Adipocyte (in vitro differentiated cells): Measurements from ENCODE around the gene PPP1R9B.
A peak's percentile ranks its signal among the peaks of the same experiment; 100 is the strongest.

ENCODE experiments used
- DNase-seq: peaks from one replicate; pipeline ENCODE4 v3.0.0-alpha.2; 2015; ENCODE audit warnings: low read depth
- H3K27me3 ChIP-seq: replicated peaks from 2 replicates; pipeline ENCODE4 v1.7.0; 2013; ENCODE audit warnings: mild to moderate bottlenecking, low read length, moderate library complexity; ENCODE audit not compliant: control insufficient read depth, insufficient read depth
- H3K36me3 ChIP-seq: 2 replicates; pipeline ENCODE4 v1.7.0; 2013; ENCODE audit warnings: low read length, mild to moderate bottlenecking, moderate library complexity; ENCODE audit not compliant: control insufficient read depth, insufficient read depth, severe bottlenecking
- H3K4me1 ChIP-seq: 2 replicates; pipeline ENCODE4 v1.7.0; 2013; ENCODE audit warnings: mild to moderate bottlenecking, low read length, moderate library complexity; ENCODE audit not compliant: control insufficient read depth, insufficient read depth
- H3K4me3 ChIP-seq: 2 replicates; pipeline ENCODE4 v1.7.0; 2013; ENCODE audit warnings: mild to moderate bottlenecking, low read length, moderate library complexity
- H3K9ac ChIP-seq: 2 replicates; pipeline ENCODE4 v1.7.0; 2013; ENCODE audit warnings: mild to moderate bottlenecking, low read length, moderate library complexity
- H3K9me3 ChIP-seq: 2 replicates; pipeline ENCODE4 v1.7.0; 2013; ENCODE audit warnings: mild to moderate bottlenecking, low read length, moderate library complexity; ENCODE audit not compliant: control insufficient read depth

Gene PPP1R9B, protein sequence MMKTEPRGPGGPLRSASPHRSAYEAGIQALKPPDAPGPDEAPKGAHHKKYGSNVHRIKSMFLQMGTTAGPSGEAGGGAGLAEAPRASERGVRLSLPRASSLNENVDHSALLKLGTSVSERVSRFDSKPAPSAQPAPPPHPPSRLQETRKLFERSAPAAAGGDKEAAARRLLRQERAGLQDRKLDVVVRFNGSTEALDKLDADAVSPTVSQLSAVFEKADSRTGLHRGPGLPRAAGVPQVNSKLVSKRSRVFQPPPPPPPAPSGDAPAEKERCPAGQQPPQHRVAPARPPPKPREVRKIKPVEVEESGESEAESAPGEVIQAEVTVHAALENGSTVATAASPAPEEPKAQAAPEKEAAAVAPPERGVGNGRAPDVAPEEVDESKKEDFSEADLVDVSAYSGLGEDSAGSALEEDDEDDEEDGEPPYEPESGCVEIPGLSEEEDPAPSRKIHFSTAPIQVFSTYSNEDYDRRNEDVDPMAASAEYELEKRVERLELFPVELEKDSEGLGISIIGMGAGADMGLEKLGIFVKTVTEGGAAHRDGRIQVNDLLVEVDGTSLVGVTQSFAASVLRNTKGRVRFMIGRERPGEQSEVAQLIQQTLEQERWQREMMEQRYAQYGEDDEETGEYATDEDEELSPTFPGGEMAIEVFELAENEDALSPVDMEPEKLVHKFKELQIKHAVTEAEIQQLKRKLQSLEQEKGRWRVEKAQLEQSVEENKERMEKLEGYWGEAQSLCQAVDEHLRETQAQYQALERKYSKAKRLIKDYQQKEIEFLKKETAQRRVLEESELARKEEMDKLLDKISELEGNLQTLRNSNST

DNA sequence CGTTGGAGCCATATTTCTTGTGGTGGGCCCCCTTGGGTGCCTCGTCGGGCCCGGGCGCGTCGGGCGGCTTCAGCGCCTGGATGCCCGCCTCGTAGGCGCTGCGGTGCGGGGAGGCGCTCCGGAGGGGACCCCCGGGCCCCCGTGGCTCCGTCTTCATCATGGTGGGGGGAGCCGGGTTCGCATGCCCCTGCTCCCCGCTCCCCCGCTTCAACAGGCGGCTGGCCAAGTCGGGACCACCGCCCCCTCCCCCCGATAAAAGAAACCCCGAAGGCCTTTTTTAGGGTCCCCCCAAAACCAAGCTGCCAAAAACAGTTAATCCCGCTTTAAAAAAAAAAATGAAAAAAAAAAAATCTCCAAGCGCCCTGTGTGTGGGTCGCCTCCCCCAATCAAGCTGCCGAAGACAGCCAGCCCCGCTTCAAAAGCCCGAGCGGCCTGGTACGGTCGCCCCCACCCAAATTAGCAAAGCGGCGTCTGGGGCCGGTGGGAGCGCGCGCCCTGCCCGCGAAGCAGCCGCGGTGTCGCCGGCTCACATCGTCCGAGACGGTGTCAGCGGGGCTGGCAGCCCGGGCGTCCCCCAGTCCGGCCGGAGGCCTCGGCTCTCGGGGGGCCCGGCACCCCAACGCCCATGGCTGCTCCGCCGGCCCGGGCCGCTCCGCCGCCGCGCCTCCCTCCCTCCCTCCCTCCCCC is at the start of gene PPP1R9B:
Gene PPP1R9B (minus strand): TSS at position 324 of the 687 bp plus-strand sequence. CDS start 164 bp downstream, at position 160.
- peaks cover 60% of the 10 kb centered on the region for H3K4me1 ChIP-seq
- H3K27me3 ChIP-seq: no peaks in the 10 kb centered on the region
- H3K4me3 ChIP-seq: peak within 1 kb of the TSS; percentile 89
- peak within 1 kb of the TSS; percentile 97 for H3K9ac ChIP-seq
- peak; percentile 43 for DNase-seq
- no peaks in the 10 kb centered on the region for H3K36me3 ChIP-seq
- H3K9me3 ChIP-seq: no peaks in the 10 kb centered on the region

DNA sequence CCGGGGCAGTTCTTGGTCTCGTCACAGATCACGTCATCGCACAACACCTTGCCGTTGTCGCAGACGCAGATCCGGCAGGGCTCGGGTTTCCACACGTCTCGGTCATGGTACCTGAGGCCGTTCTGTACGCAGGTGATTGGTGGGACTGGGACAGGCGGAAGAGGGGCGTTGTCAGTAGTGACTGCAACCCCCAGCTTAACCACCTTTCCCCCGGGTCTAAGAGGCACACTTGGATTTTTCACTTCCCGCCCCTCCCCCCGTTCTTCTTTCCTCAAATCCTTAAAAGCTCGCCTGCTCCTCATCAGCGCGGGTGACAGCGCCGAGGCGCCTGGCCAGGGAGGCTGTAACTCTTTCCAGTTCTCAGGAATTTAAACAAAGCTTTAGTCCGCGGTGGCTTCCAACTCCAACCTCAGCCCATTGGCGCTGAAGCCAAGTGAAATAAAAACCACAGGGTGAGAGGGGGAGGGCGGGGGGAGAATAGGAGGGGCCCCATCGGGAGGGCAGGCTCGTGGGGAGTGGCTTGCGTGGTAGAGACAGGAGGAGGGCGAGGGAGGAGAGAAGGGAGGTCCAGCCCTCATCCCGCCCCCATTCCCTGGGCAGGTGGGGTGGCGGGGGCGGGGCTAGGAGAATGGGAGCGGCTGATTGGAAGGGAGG is 49.5 kb upstream of the PPP1R9B start:
- Histone ChIP-seq H3K36me3 (peaks cover 40% of the 10 kb centered on the region), H3K27me3 (no peaks in the 10 kb centered on the region), H3K4me1 (peaks cover 63% of the 10 kb centered on the region), H3K4me3 (peak overlapping the region; percentile 92), H3K9me3 (no peaks in the 10 kb centered on the region), H3K9ac (peak overlapping the region; percentile 100)
- peak; percentile 94 for DNase-seq

DNA sequence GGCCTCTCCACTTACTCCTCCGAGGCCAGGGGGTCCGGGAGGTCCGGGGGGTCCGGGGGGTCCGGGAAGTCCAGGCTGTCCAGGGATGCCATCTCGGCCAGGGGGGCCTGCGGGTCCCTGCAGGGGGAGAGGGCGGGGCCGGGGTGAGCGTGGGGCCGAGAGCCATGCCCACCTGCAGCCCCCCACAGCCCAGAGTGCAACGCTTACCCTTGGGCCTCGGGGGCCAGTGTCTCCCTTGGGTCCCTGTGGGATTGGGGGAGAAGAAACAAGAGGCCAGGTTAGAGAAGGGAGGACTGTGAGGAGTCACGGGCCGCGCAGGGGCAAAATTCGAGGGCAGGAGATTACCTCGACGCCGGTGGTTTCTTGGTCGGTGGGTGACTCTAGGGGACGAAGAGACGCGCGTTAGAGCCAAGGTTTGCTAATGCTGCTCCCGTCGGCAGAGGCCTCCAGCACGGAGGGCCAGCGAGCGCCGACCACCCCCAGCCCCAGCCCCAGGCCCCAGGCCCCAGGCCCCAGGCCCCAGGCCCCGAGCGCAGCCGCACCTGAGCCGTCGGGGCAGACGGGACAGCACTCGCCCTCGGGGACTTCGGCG is 48.8 kb upstream of the PPP1R9B start:
- H3K9ac ChIP-seq: peak overlapping the region; percentile 100
- H3K9me3 ChIP-seq: no peaks in the 10 kb centered on the region
- peak; percentile 38 for DNase-seq
- no peaks in the 10 kb centered on the region for H3K27me3 ChIP-seq
- H3K36me3 ChIP-seq: peaks cover 47% of the 10 kb centered on the region
- H3K4me1 ChIP-seq: peaks cover 60% of the 10 kb centered on the region
- H3K4me3 ChIP-seq: peak overlapping the region; percentile 92

DNA sequence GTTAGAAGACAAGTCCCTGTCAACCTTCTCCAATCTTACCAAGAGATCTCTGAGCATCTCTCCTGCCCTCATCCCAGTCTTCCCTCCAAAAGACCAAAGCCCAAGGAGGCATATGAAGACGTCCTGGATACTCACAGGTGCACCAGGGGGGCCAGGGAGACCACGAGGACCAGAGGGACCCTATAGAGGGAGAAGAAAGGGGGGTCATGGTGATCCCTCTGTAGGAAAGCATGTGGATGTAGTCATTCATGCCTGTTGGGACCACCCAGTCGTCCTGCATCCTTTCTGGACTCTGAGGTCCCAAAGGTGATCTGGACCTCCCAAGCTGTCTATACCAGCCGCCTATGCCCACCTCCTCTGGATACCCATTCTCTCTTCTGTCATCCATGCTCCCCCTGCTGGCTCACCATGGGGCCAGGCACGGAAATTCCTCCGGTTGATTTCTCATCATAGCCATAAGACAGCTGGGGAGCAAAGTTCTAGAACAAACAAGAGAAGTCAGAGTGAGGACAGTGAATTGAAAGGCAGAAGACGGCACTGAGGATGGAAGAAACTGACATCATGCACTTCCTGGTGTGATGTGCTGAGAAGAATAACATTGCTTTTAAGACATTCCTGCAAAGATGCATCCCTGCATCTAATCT is 47.7 kb upstream of the PPP1R9B start:
- Histone ChIP-seq H3K9me3 (no peaks in the 10 kb centered on the region), H3K9ac (peak overlapping the region; percentile 100), H3K4me1 (peaks cover 59% of the 10 kb centered on the region), H3K27me3 (no peaks in the 10 kb centered on the region), H3K36me3 (peaks cover 58% of the 10 kb centered on the region), H3K4me3 (peak overlapping the region; percentile 92)
- DNase-seq: peak; percentile 76

DNA sequence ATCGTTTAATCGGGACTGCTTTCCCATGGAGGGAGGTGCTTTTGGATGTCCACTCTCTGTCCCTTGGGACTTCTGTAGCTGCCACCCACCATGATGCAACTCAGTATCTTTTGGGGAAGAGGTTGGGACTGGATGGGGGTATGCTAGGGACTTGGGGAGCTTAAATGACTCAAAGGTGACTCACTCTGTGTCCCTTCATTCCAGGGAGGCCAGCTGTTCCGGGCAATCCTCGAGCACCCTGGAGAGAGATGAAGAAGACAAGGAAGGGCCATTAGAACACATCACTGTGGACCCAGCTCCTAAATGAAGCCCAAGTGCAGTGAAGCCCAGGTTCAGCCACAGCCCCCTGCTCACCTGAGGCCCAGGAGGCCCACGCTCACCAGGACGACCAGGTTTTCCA is 46.3 kb upstream of the PPP1R9B start:
- H3K36me3 ChIP-seq: peaks cover 71% of the 10 kb centered on the region
- H3K27me3 ChIP-seq: no peaks in the 10 kb centered on the region
- peak overlapping the region; percentile 92 for H3K4me3 ChIP-seq
- peak overlapping the region; percentile 100 for H3K9ac ChIP-seq
- peak; percentile 71 for DNase-seq
- H3K4me1 ChIP-seq: peaks cover 62% of the 10 kb centered on the region
- H3K9me3 ChIP-seq: no peaks in the 10 kb centered on the region

DNA sequence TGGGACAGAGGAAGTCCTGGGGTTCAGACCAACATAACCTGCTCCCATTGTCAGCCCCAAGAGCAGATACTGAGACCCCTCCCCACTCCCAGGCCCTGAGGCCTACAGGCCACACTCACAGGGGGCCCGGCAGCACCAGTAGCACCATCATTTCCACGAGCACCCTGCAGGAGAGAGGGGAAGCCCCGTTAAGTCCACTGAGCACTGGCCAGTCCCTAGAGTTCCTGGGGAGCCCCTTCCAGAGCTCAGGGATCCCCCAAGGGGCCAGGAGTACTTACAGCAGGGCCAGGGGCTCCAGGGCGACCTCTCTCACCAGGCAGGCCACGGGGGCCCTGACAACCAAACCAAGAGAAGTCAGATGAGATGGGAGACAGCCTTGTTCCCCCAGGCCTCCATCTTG is 45.6 kb upstream of the PPP1R9B start:
- DNase-seq: no peak
- H3K36me3 ChIP-seq: peaks cover 79% of the 10 kb centered on the region
- H3K9me3 ChIP-seq: no peaks in the 10 kb centered on the region
- peak overlapping the region; percentile 100 for H3K9ac ChIP-seq
- peak overlapping the region; percentile 92 for H3K4me3 ChIP-seq
- H3K4me1 ChIP-seq: peaks cover 66% of the 10 kb centered on the region
- no peaks in the 10 kb centered on the region for H3K27me3 ChIP-seq

DNA sequence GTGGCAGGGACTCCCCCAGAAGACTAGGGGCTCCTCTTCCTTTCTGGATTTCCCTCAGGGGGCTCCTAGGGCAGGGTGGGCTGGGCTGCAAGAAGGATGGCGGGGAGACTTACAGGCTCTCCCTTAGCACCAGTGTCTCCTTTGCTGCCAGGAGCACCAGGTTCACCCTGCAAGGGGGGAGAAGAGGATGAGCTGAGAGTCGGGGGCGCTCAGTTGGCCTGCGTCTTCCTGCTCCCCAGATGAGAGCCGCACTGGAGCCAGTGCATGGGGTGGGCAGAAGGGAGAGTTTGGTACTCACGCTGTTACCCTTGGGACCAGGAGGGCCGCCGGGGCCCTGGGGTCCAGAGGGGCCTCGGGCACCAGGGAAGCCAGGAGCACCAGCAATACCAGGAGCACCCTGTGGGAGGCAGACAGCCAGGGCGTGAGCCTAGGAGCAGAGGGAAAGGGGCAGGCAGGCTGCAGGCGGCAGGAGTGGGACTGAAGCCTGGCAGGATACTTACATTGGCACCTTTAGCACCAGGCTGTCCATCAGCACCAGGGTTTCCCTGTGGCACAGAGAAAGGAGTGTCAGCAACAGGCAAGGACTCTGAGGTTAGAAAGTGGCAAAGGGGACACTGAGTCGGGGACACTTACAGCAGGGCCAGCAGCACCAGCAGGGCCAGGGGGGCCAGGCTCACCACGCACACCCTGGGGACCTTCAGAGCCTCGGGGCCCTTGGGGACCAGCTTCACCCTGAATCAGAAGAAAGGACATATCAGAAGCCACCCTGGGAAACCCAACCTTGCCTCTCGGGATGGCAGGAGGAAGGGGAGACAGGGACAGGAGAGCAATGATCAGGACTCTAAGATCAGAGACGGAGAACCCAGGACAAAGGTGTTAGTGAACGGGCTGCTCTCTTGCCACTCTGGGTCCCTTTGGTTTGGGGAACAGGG is 44.7 kb upstream of the PPP1R9B start:
- DNase-seq: peak; percentile 61
- Histone ChIP-seq H3K36me3 (peaks cover 87% of the 10 kb centered on the region), H3K27me3 (no peaks in the 10 kb centered on the region)

DNA sequence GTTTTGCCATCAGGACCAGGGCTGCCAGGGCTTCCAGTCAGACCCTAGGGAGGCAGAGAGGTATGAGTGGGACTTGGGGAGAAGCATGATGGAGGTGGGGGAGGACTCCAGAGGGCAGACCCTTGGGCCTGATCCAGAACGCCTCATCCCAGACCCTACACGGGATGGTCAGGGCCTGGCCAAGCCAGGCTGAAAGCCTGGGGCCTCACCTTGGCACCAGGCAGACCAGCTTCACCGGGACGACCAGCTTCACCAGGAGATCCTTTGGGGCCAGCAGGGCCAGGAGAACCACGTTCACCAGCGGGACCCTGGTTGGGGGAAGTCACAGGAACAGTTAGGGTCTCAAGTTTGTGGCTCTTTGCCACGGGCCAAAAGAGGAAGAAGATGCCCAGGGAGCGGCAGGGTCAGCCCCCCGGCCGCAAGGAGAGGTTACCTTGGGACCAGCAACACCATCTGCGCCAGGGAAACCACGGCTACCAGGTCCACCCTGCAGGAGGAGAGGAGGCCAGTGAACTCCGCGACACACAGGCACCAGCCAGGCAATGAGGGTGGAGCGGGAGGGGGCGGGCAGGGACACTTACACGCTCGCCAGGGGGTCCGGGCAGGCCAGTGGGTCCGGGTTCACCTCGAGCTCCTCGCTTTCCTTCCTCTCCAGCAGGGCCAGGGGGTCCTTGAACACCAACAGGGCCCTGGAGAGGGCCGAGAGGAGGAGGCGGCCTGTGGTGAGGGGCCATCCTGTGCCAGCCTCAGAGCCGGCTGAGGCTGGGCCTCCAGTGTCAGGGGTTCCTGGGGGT is 43.9 kb upstream of the PPP1R9B start:
- Histone ChIP-seq H3K9ac (peak overlapping the region; percentile 100), H3K4me3 (peak overlapping the region; percentile 92), H3K9me3 (no peaks in the 10 kb centered on the region), H3K4me1 (peaks cover 69% of the 10 kb centered on the region), H3K36me3 (peaks cover 96% of the 10 kb centered on the region), H3K27me3 (no peaks in the 10 kb centered on the region)
- DNase-seq: peak; percentile 29

More for the DNA sequence above, 44.7 kb upstream of the PPP1R9B start:
- peak overlapping the region; percentile 100 for H3K9ac ChIP-seq
- H3K9me3 ChIP-seq: no peaks in the 10 kb centered on the region
- peak overlapping the region; percentile 92 for H3K4me3 ChIP-seq
- H3K4me1 ChIP-seq: peaks cover 68% of the 10 kb centered on the region
